Measurements from ENCODE around the gene SMYD3. TPM values are rescaled to one million over a fixed set of nuclear protein-coding genes. Genes with fewer than 3 reads are reported as not detected.

The SMYD3 gene
- polyA plus RNA-seq, 1 experiment, result 39.9 TPM

DNA sequence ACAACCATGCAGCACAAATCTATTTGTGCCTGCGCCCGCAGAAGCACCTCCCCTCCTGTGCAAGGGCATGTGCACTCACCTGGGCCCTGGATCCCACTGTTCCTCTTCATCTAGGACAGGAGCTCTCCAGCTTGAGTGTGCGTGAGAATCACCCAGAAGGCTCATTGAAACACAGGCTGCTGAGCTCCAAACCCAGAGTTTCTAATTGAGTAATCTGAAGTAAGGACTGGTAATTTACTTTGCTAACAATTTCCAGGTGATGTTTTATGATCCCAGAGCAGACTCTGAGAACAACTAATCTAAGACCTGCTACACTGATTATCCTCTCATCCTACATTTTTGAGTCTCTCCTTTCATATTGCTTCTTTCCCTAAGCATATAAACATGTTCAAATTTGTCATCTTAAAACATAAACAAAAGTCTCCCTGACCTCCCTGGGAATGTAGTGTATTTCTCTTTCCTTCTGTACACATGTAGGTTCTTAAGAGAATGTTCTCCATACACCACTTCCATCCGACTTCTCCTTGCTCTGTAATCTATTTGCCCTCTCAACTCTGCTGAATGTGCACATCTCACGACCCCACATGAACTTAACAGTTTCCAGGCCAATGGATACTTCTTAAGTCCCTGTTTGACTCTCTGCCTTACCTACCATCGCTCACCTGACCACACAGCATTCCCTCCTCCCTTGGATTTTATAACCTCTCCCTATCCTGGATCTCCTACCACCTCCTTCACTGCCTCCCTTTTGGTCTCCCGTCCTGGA, 522.5 kb downstream of the SMYD3 start:
- no peak for DNase-seq (ENCODE audit: low read depth, low spot score)
- CTCF ChIA-PET, result interaction anchor here (0.6 to 1.2 kb wide), 3 partner anchors 96 to 832 kb away, joined by 3 to 5 read pairs (median 4); no protein-coding TSS in a partner anchor

DNA sequence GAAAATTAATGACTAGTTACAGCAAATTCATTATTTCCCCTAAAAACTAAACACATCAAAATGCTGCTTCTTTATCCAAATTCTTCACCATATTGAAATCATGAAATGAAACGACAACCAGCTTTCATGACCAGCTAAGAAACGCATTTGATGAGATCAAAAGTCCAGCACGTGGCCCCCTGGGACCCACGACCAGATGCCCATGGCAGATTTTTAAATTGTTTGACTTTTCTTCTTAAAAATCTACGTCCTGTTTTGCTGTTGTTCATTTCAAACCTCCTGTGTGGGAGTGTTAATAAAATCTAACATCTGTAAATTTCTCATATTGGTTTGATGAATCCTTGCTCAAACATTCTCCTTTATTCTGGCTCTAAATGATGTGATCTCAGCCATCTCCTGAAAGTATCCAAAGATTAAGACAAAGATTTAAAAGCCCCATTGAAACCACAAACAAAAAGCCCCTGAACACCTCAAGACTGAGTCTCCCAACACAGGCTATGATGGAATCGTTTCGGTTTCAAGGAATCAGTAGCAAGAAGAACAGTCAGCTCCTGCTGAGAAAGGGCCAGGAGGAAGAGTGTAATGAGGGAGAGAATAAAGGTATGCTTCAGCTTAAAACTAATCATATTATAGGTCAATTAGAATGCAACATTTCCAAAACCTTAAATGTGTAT, 523.6 kb downstream of the SMYD3 start:
- ChIA-PET CTCF (interaction anchor here (0.5 to 1.2 kb wide), 4 partner anchors 219 to 831 kb away, joined by 3 to 4 read pairs (median 4); no protein-coding TSS in a partner anchor), POLR2A (no interaction called here)
- no peak overlapping the region for H3K4me3 ChIP-seq (ENCODE audit: low read depth, low read length)
- H3K27me3 ChIP-seq (ENCODE audit: control insufficient read depth, insufficient read depth, low read length), result no peaks in the 10 kb centered on the region
- H3K27ac ChIP-seq (ENCODE audit: low read depth, low read length), result no peak overlapping the region
- TF ChIP-seq, protein P1, sequence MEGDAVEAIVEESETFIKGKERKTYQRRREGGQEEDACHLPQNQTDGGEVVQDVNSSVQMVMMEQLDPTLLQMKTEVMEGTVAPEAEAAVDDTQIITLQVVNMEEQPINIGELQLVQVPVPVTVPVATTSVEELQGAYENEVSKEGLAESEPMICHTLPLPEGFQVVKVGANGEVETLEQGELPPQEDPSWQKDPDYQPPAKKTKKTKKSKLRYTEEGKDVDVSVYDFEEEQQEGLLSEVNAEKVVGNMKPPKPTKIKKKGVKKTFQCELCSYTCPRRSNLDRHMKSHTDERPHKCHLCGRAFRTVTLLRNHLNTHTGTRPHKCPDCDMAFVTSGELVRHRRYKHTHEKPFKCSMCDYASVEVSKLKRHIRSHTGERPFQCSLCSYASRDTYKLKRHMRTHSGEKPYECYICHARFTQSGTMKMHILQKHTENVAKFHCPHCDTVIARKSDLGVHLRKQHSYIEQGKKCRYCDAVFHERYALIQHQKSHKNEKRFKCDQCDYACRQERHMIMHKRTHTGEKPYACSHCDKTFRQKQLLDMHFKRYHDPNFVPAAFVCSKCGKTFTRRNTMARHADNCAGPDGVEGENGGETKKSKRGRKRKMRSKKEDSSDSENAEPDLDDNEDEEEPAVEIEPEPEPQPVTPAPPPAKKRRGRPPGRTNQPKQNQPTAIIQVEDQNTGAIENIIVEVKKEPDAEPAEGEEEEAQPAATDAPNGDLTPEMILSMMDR (IDR thresholded peaks at IDR 0.05; ENCODE audit: low read depth, low read length), result no peak
- H3K9me3 ChIP-seq (ENCODE audit: control insufficient read depth, insufficient read depth, low read length), result no peaks in the 10 kb centered on the region
- no peak for DNase-seq (ENCODE audit: low read depth, low spot score)

More for the DNA sequence above, 522.5 kb downstream of the SMYD3 start:
- POLR2A ChIA-PET, result interaction anchor here (0.6 kb wide), 1 partner anchor 189 kb away, joined by 3 read pairs; no protein-coding TSS in a partner anchor
- TF ChIP-seq, protein P1 (IDR thresholded peaks at IDR 0.05; ENCODE audit: low read depth, low read length), result no peak
- Histone ChIP-seq H3K27me3 (ENCODE audit: control insufficient read depth, insufficient read depth, low read length) (no peaks in the 10 kb centered on the region), H3K9me3 (ENCODE audit: control insufficient read depth, insufficient read depth, low read length) (no peaks in the 10 kb centered on the region), H3K27ac (ENCODE audit: low read depth, low read length) (no peak overlapping the region), H3K4me3 (ENCODE audit: low read depth, low read length) (no peak overlapping the region)

DNA sequence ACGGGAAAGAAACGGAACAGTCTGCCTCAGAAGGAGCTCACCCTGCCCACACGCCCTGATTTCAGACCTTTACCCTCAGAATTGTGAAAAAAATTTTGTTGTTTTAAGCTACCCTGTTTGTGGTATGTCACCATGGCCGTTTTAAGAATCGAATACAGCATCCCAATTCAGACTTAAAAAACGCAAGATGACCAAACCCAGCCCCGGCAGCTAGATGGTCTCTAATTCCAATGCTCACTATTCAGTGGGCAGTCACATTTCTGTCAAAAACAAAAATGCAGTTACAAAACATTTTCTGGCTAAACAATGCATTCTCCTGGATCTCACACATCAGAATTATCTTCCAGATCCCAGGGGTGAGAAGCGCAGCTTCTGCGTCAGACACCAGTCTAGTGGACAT, 527.5 kb downstream of the SMYD3 start:
- Histone ChIP-seq H3K4me3 (ENCODE audit: low read depth, low read length) (no peak overlapping the region), H3K9me3 (ENCODE audit: control insufficient read depth, insufficient read depth, low read length) (no peaks in the 10 kb centered on the region), H3K27ac (ENCODE audit: low read depth, low read length) (no peak overlapping the region), H3K27me3 (ENCODE audit: control insufficient read depth, insufficient read depth, low read length) (no peaks in the 10 kb centered on the region)
- POLR2A ChIA-PET, result no interaction called here
- no peak for DNase-seq (ENCODE audit: low read depth, low spot score)
- CTCF ChIA-PET, result no interaction called here
- TF ChIP-seq, protein P1 (IDR thresholded peaks at IDR 0.05; ENCODE audit: low read depth, low read length), result no peak

DNA sequence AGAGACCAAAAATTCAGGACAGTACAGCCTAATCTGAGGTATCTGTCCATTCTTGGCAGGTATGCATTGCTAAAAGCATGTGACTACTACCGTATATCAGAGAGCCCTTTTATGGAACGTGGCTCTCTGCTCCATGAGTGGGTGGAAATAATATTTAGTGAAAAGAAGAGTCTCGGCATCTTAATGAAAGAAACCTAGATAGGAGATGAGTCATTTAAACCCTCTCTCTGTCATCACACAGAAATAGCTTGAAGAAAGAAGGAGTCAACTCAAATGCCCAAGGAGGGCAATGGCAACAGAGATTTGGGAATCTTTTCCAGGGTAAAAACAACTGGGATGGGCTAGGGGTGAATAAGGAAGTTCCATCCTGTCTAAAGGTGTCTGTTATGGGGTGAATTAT, 528.2 kb downstream of the SMYD3 start:
- DNase-seq (ENCODE audit: low read depth, low spot score), result no peak
- H3K27me3 ChIP-seq (ENCODE audit: control insufficient read depth, insufficient read depth, low read length), result no peaks in the 10 kb centered on the region
- ChIA-PET POLR2A (no interaction called here), CTCF (no interaction called here)
- no peak overlapping the region for H3K27ac ChIP-seq (ENCODE audit: low read depth, low read length)
- H3K9me3 ChIP-seq (ENCODE audit: control insufficient read depth, insufficient read depth, low read length), result no peaks in the 10 kb centered on the region
- H3K4me3 ChIP-seq (ENCODE audit: low read depth, low read length), result no peak overlapping the region
- TF ChIP-seq, protein P1 (IDR thresholded peaks at IDR 0.05; ENCODE audit: low read depth, low read length), result no peak

DNA sequence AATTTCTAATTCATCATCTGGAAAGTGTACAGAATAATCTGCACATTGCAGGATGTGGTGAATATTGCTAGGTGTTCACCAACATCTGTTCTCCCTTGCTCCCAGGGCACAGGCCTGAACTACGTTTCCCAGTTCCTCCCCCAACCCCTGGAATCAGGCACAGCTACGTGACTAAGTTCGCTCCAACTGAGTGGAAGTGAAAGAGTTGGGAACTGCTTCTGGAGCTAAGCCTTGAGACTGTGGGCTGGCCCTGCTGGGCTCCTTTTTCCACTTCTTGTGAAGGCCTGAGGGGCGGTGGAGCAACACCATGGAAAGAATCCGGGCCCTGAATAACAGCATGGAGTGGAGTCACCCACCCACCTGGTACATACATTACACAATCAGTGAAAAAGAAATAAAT, 534.6 kb downstream of the SMYD3 start:
- DNase-seq (ENCODE audit: low read depth, low spot score), result no peak
- Histone ChIP-seq H3K27ac (ENCODE audit: low read depth, low read length) (no peak overlapping the region), H3K27me3 (ENCODE audit: control insufficient read depth, insufficient read depth, low read length) (no peaks in the 10 kb centered on the region), H3K9me3 (ENCODE audit: control insufficient read depth, insufficient read depth, low read length) (no peaks in the 10 kb centered on the region), H3K4me3 (ENCODE audit: low read depth, low read length) (no peak overlapping the region)
- ChIA-PET POLR2A (no interaction called here), CTCF (no interaction called here)
- TF ChIP-seq, protein P1 (IDR thresholded peaks at IDR 0.05; ENCODE audit: low read depth, low read length), result no peak
